ENCODE results near the gene C2CD4B.

C2CD4B gene

DNA sequence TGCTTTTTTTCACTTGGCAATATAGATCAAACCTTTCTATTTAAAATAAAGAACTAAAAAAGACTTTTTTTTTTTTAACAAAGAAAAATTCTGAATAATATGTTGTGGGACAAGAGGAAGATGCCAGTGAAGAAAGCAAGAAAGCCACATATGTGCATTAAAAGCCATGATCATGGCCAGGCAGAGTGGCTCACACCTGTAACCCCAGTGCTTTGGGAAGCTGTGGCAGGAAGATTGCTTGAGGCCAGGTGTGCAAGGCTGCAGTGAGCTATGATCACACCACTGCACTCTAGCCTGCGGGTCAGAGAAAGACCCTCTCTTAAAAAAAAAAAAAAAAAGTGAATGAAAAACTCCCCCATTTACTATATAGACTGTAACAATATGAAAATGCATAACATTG is 23.9 kb downstream of the C2CD4B start:
- Histone ChIP-seq H2BK15ac (replicated peaks; ENCODE audit: low read depth) (no peak overlapping the region), H3K56ac (ENCODE audit: low read length) (no peak overlapping the region), H3K4ac (ENCODE audit: low read depth, low read length) (no peak overlapping the region), H2AK5ac (ENCODE audit: low read length) (no peak overlapping the region), H3K27ac (ENCODE audit: low read depth, low read length) (no peak overlapping the region), H3K36me3 (ENCODE audit: control insufficient read depth, insufficient read depth, low read length) (no peaks in the 10 kb centered on the region), H4K8ac (ENCODE audit: low read depth, low read length) (no peak overlapping the region), H2BK120ac (ENCODE audit: low read depth, low read length) (no peak overlapping the region), H3K4me3 (ENCODE audit: low read length) (no peak overlapping the region), H3K27me3 (ENCODE audit: insufficient read depth, low read length, poor library complexity) (no peaks in the 10 kb centered on the region), H3K79me2 (ENCODE audit: control insufficient read depth, insufficient read depth, low read length) (no peaks in the 10 kb centered on the region), H3K4me1 (ENCODE audit: control insufficient read depth, low read depth, low read length) (no peaks in the 10 kb centered on the region), H3K23ac (ENCODE audit: low read length) (no peak overlapping the region), H2BK5ac (ENCODE audit: low read length) (no peak overlapping the region), H3K79me1 (ENCODE audit: low read length) (no peaks in the 10 kb centered on the region), H3K9ac (ENCODE audit: low read length) (no peak overlapping the region), H3K4me2 (ENCODE audit: low read length) (no peak overlapping the region), H3K18ac (ENCODE audit: low read length) (no peak overlapping the region), H4K5ac (ENCODE audit: low read length) (no peak overlapping the region)
- WGBS (ENCODE audit: extremely low coverage, insufficient coverage, low lambda C conversion rate): no CpG with 5 or more reads among the region's 1 CpG
- no peak for DNase-seq

DNA sequence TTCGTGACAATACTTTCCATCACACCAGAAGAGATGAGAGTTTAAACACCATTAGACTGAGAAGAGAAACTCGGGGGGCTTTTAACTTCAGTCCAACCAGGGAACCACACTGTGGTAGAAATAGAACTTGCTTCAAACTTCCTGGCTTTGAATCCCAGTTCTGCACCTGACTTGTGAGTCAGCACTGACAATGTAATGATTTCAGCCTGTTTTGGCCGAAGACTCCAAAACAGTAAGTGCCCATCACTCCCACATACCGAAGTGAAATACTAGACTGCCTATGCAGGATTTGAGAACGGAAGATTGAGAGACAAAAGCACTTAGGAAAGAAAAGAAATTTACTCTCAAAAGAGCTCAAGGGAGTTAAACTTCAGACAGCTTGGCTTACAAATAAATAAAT is 27.0 kb downstream of the C2CD4B start:
- no peaks in the 10 kb centered on the region for H3K79me2 ChIP-seq (ENCODE audit: control insufficient read depth, insufficient read depth, low read length)
- no peaks in the 10 kb centered on the region for H3K36me3 ChIP-seq (ENCODE audit: control insufficient read depth, insufficient read depth, low read length)
- no peaks in the 10 kb centered on the region for H3K27me3 ChIP-seq (ENCODE audit: insufficient read depth, low read length, poor library complexity)
- H3K4me3 ChIP-seq (ENCODE audit: low read length): no peak overlapping the region
- H3K56ac ChIP-seq (ENCODE audit: low read length): no peak overlapping the region
- H4K5ac ChIP-seq (ENCODE audit: low read length): no peak overlapping the region
- no peak overlapping the region for H2BK120ac ChIP-seq (ENCODE audit: low read depth, low read length)
- H3K23ac ChIP-seq (ENCODE audit: low read length): no peak overlapping the region
- H3K4me2 ChIP-seq (ENCODE audit: low read length): no peak overlapping the region
- H3K18ac ChIP-seq (ENCODE audit: low read length): no peak overlapping the region
- no peak overlapping the region for H3K9ac ChIP-seq (ENCODE audit: low read length)
- H2AK5ac ChIP-seq (ENCODE audit: low read length): no peak overlapping the region
- no peak overlapping the region for H2BK15ac ChIP-seq (replicated peaks; ENCODE audit: low read depth)
- H3K79me1 ChIP-seq (ENCODE audit: low read length): no peaks in the 10 kb centered on the region
- no CpG with 5 or more reads among the region's 5 CpGs for WGBS (ENCODE audit: extremely low coverage, insufficient coverage, low lambda C conversion rate)
- no peak for DNase-seq
- H3K4me1 ChIP-seq (ENCODE audit: control insufficient read depth, low read depth, low read length): no peaks in the 10 kb centered on the region
- H4K8ac ChIP-seq (ENCODE audit: low read depth, low read length): no peak overlapping the region
- no peak overlapping the region for H3K27ac ChIP-seq (ENCODE audit: low read depth, low read length)
- H3K4ac ChIP-seq (ENCODE audit: low read depth, low read length): no peak overlapping the region
- H2BK5ac ChIP-seq (ENCODE audit: low read length): no peak overlapping the region

DNA sequence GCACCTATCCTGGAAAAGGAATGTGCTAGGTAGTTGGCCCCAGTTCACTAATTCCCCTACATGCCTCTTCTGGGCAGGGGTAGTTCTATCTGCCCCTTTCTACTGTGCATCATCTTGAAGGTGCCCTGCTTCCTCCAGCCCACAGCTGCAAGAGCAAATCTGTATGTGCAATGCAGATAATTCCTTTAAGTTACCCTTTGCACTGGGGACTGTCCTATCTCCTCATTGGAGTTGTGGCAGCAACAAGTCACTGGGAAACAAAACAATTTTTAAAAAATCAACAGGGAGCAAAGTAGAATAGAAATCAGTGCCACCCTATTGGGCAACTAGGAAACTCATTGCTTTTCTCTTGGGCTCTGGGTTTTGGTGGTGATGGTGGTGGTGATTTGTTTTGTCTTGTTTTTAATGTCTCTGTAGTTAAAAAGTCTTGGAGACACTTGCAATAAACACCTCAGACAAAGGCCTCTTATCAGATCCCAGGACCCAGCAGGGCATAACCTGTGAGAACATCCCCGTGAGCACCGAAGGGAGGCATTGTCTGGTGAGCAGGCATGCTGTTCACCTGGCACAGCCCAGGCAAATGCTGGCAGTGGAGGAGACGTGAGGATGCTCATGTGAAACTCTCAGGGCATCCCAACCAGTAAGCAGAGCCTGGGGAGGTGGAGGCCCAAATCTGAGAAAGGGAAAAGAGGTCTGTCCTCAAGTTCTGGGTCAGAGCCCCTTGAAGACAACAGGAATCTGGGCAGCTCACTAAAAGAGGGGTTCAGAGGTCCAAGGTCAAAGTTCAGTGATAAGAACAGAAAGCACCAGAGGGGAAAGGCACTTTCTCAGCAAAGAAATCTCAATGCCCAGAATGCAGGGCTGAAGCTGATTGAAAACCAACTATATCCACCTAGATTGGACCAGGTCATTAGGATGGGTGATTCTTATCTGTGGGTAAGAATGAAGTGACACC is 27.9 kb downstream of the C2CD4B start:
- peak; percentile 37 for DNase-seq
- no peaks in the 10 kb centered on the region for H3K27me3 ChIP-seq (ENCODE audit: insufficient read depth, low read length, poor library complexity)
- no peak overlapping the region for H2BK15ac ChIP-seq (replicated peaks; ENCODE audit: low read depth)
- no peak overlapping the region for H2BK120ac ChIP-seq (ENCODE audit: low read depth, low read length)
- H3K27ac ChIP-seq (ENCODE audit: low read depth, low read length): no peak overlapping the region
- WGBS (ENCODE audit: extremely low coverage, insufficient coverage, low lambda C conversion rate): no CpG with 5 or more reads among the region's 3 CpGs
- H3K23ac ChIP-seq (ENCODE audit: low read length): no peak overlapping the region
- H3K56ac ChIP-seq (ENCODE audit: low read length): no peak overlapping the region
- H3K79me2 ChIP-seq (ENCODE audit: control insufficient read depth, insufficient read depth, low read length): no peaks in the 10 kb centered on the region
- H3K9ac ChIP-seq (ENCODE audit: low read length): no peak overlapping the region
- H3K4me2 ChIP-seq (ENCODE audit: low read length): no peak overlapping the region
- H4K8ac ChIP-seq (ENCODE audit: low read depth, low read length): no peak overlapping the region
- H3K4me3 ChIP-seq (ENCODE audit: low read length): no peak overlapping the region
- no peak overlapping the region for H4K5ac ChIP-seq (ENCODE audit: low read length)
- no peaks in the 10 kb centered on the region for H3K4me1 ChIP-seq (ENCODE audit: control insufficient read depth, low read depth, low read length)
- no peak overlapping the region for H2AK5ac ChIP-seq (ENCODE audit: low read length)
- H3K4ac ChIP-seq (ENCODE audit: low read depth, low read length): no peak overlapping the region
- H3K36me3 ChIP-seq (ENCODE audit: control insufficient read depth, insufficient read depth, low read length): no peaks in the 10 kb centered on the region
- no peak overlapping the region for H2BK5ac ChIP-seq (ENCODE audit: low read length)
- H3K79me1 ChIP-seq (ENCODE audit: low read length): no peaks in the 10 kb centered on the region
- no peak overlapping the region for H3K18ac ChIP-seq (ENCODE audit: low read length)

DNA sequence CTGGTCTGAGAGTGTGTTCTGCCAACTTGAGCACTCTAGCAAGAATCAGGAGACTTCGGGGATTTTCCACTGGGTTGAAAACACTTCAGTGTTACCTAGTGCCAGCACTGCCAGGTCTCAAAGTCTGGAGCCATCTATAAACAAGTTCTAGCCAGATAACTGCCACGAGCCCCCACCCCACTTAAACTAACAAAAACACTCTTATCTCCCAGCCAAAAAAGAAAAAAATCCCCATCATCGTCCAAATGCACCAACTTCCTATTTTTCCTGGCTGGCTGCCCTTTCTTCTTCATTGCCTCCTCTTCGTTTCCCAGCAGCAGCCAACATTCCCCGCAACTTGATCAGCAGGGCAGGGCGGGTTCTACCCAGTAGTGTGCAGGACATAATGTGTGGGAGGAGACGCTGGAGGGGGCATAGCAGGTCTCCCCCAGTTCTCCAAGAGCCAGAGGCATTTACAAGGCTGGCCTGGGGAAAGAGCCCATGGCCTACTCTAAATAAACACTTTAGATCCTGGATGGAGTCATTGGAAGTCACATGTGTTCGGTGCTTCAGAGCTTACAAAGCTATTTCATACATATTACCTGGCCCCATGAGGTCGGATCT is 29.5 kb downstream of the C2CD4B start:
- Histone ChIP-seq H3K27me3 (ENCODE audit: insufficient read depth, low read length, poor library complexity) (no peaks in the 10 kb centered on the region), H2BK120ac (ENCODE audit: low read depth, low read length) (no peak overlapping the region), H3K9ac (ENCODE audit: low read length) (no peak overlapping the region), H3K79me1 (ENCODE audit: low read length) (no peaks in the 10 kb centered on the region), H3K27ac (ENCODE audit: low read depth, low read length) (no peak overlapping the region), H2AK5ac (ENCODE audit: low read length) (no peak overlapping the region), H3K36me3 (ENCODE audit: control insufficient read depth, insufficient read depth, low read length) (no peaks in the 10 kb centered on the region), H2BK15ac (replicated peaks; ENCODE audit: low read depth) (no peak overlapping the region), H3K4me1 (ENCODE audit: control insufficient read depth, low read depth, low read length) (no peaks in the 10 kb centered on the region), H3K4me3 (ENCODE audit: low read length) (no peak overlapping the region), H3K4me2 (ENCODE audit: low read length) (no peak overlapping the region), H3K56ac (ENCODE audit: low read length) (no peak overlapping the region), H2BK5ac (ENCODE audit: low read length) (no peak overlapping the region), H3K79me2 (ENCODE audit: control insufficient read depth, insufficient read depth, low read length) (no peaks in the 10 kb centered on the region), H3K4ac (ENCODE audit: low read depth, low read length) (no peak overlapping the region), H3K18ac (ENCODE audit: low read length) (no peak overlapping the region), H3K23ac (ENCODE audit: low read length) (peak overlapping the region; percentile 2), H4K8ac (ENCODE audit: low read depth, low read length) (no peak overlapping the region), H4K5ac (ENCODE audit: low read length) (no peak overlapping the region)
- no peak for DNase-seq
- WGBS (ENCODE audit: extremely low coverage, insufficient coverage, low lambda C conversion rate): no CpG with 5 or more reads among the region's 9 CpGs

DNA sequence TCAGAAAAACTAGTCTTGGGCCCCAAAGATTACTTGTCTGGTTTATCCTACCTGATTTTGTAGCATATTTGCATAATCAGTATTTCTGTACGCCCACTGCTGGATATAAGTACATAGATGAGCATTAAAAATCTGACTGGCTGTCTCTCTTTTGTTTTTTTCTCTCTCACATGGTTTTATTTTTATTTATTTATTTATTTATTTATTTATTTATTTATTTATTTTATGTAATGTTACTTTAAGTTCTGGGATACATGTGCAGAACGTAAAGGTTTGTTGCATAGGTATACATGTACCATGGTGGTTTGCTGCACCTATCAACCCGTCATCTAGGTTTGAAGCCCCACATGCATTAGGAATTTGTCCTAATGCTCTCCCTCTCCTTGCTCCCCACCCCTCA is 31.9 kb downstream of the C2CD4B start:
- Histone ChIP-seq H3K27me3 (ENCODE audit: insufficient read depth, low read length, poor library complexity) (no peaks in the 10 kb centered on the region), H3K27ac (ENCODE audit: low read depth, low read length) (no peak overlapping the region), H3K23ac (ENCODE audit: low read length) (no peak overlapping the region), H2BK120ac (ENCODE audit: low read depth, low read length) (no peak overlapping the region), H2AK5ac (ENCODE audit: low read length) (no peak overlapping the region), H4K8ac (ENCODE audit: low read depth, low read length) (no peak overlapping the region), H3K4me1 (ENCODE audit: control insufficient read depth, low read depth, low read length) (no peaks in the 10 kb centered on the region), H4K5ac (ENCODE audit: low read length) (no peak overlapping the region), H3K4ac (ENCODE audit: low read depth, low read length) (no peak overlapping the region), H3K79me2 (ENCODE audit: control insufficient read depth, insufficient read depth, low read length) (no peaks in the 10 kb centered on the region), H2BK15ac (replicated peaks; ENCODE audit: low read depth) (no peak overlapping the region), H3K4me2 (ENCODE audit: low read length) (no peak overlapping the region), H3K79me1 (ENCODE audit: low read length) (no peaks in the 10 kb centered on the region), H3K4me3 (ENCODE audit: low read length) (no peak overlapping the region), H3K18ac (ENCODE audit: low read length) (no peak overlapping the region), H3K36me3 (ENCODE audit: control insufficient read depth, insufficient read depth, low read length) (no peaks in the 10 kb centered on the region), H2BK5ac (ENCODE audit: low read length) (no peak overlapping the region), H3K9ac (ENCODE audit: low read length) (no peak overlapping the region), H3K56ac (ENCODE audit: low read length) (no peak overlapping the region)
- no peak for DNase-seq
- no CpG with 5 or more reads among the region's 3 CpGs for WGBS (ENCODE audit: extremely low coverage, insufficient coverage, low lambda C conversion rate)
